NCI-H187 treated with DMSO at 0.1 percent for 48 hours (cell line): ENCODE measurements around the gene PLB1.

ENCODE experiments used
- DNase-seq: peaks from one replicate; lab custom pipeline; 2025; lab: John Stamatoyannopoulos, UW

PLB1 gene

DNA sequence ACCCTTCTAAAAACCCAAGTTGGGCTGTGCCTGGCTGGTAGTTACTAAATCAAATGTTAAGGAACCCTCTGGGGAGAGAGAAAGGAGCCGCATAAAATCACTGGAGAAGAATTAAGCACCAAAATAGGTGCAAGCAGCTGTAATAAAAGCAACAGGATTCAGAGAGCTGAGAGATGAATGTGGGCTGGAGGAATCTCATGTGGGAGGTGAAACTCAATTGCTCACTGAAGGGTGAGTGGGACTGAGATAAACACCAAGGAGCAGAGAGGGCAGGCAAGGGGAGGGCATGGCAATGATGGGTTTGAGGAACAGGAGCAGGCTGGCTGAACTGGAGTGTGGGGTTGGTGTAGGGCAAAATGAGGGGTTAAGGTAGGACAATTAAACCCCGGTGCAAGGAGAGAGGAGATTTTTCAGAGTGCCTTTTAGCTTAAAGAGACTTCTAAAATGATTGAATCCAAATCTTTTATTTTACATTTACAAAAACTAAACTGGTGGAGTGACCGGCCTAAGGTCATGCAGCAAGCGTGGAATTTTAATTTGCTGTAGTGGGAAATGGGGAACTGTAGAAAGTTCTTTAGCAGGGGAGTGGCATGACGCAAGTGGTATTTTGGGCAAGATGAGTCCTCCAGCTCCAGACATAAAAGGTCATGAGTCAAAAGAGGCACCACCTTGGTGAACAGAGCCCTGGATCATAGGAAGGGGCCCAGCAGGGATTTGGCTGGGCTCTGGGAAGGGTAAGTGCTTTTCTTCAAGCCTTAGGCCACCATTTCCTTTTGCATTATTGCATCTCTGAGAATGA is 10.5 kb downstream of the PLB1 start:
- DNase-seq = no peak

DNA sequence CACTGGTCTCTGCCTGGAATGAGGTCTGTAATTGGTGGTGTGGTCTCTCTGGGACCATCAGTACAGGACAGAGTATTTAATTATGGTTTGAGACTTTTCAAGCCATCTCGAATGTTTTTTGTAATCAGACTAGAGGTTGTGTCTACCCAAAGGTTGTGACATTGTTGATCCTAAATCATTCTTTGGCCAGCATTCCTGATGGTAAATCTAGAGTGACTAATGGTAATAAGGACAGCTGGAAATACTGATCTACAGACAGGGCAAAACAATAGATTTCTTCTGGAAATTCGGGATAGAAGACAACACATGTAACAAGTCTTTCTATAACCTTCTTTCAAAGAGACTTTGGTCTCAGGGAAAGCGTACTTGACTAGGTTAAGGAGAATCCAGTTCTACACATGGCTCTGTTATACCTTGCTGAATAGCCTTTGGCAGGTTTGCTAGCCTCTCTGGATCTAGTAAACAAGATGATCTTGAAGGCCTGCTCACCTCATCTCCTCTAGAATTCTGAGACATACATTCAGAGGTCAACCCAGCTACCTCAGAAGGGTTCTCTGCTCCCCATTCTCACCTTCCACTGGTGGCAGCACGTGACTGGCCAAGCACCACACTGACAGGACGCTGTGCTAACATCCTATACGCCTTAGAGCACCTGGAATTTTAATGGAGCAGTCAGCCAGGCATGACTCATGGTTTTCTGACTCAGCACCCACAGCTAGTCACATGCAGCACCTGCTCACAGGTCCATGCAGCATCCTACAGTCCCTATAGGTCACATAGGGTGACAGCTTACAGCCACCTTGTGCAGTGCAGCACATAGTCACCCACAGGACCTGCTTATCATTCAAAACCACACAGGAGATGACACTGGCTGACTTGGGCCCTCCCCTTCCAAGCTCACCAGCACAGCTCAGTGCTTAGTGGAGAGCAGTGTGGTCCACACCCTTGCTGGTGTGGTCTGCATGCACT is 12.2 kb downstream of the PLB1 start:
- DNase-seq = peak; percentile 39

DNA sequence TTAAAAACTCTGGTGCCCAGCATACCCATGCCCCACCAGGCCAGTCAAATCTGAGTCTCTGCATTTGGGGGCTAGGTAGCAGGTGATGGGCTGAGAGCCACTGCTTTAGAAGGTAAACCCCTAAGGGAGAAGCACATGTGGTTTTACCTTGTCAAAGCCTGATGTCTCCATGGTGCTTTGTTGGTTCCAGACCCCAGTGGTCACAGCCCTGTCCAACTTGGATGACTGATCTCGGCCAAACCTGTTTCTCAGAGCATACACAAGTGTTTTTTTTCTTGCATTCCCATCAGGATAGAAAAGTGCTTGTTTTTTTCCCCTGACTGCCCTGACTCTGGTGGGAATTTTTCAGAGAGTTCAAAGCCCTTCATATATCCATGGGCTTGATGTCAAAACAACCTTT is 13.5 kb downstream of the PLB1 start:
- DNase-seq = no peak

DNA sequence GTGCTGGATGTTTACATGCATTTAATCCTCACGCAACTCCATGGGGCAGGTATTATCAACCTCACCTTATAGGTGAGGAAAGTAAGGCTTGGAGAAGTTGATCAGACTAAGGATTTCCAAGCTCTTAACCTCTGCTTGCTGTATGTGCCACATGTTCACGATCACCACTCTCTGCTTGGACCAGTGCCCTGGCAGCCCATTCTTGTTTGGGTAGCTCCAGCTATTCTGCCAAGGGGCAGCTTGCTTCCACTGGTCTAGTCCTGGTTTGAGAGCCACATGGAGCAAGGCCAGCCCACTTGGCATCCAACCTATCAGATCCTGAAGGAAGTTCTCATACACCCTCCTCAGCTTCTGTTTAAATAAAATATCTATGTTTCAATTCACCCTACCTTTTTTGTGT is 14.3 kb downstream of the PLB1 start:
- DNase-seq = no peak

DNA sequence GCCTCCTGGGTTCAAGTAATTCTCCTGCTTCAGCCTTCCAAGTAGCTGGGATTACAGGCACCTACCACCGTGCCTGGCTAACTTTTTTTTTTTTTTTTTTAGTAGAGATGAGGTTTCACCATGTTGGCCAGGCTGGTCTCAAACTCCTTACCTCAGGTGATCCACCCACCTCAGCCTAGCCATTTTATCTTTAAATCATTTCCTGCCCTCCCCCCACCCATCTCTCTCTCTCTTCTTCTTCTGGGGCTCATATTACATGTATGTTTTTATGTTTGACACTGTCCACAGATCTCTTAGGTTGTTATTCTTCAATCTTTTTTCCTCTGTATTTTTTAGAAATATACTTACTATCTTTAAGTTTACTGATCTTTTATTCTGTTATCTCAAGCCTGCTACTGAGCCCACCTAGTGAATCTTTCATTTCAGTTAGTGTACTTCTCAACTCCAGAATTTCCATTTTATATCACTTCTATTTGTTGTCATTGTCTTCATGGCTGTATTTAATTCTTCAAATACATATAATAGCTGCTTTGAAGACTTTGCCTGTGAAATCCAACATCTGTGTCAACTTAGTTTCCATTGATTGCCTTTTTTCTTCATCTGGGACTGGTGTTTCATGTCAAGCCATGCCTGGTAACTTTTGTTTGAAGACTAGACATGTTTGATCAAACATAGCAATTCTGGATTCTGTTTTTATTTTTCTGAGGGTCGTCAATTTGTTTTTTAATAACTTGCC is 16.2 kb downstream of the PLB1 start:
- DNase-seq = no peak

DNA sequence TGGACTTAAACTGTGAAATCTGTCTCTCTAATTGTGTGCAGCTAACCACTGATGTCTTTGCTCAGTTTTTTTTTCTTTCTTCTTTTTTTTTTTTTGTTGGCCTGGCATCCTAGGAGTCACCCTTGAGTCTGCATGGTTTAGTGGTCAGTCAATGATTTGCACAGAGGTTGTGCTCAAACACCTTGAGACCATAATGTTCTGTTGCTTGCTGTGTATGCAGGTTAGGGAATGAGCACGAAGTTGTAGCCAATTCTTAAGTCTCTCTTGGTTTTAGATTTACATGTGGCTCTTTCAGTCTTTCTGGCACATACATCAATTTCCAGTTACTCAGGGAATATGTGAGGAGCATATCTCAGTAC is 16.7 kb downstream of the PLB1 start:
- DNase-seq = no peak

DNA sequence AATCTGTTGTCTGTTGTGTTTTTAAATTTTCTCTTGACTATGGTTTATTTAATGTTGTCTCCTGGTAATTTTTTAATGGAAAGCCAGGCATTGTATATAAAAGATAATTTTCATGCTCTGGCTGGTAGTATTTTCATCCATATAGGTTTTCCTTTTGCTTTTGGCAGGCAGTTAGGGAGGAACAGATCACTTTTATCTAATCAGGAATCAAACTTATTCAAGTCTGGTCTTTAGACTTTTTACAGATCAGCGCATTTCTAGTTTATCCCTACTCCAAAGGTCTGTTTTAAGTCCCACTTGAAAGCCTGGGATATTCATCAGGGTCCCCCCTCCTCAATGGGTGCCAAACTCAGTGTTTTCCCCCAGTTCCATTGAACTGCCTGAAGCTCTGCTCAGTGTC is 17.2 kb downstream of the PLB1 start:
- DNase-seq = no peak

DNA sequence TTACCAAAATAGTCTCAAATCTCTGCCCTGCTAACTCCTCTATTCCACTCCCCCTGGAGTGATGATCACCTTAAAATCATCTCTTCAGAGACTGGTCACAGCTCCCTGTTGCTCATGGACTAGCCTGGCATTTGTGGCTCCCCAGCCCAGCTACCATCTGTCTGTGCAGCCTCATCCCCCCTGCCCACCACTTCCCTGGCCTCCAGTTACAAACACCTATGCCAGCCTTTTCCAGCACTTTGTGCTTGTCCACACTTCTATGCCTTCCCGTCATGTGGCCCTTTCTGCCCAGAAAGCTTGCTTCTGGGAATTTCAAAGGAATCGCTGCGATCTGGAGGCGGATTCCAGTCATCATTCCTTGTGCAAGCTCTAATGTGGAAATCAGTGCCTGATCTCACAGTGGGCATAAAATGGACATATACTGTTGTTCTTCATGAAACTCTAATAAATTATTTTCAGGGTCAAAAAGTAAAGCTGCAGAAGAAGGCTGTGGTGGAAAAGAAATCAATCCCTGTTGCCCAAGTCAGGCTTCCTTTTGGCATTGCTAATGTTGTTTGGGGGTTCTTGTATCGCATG is 19.4 kb downstream of the PLB1 start:
- DNase-seq = no peak

DNA sequence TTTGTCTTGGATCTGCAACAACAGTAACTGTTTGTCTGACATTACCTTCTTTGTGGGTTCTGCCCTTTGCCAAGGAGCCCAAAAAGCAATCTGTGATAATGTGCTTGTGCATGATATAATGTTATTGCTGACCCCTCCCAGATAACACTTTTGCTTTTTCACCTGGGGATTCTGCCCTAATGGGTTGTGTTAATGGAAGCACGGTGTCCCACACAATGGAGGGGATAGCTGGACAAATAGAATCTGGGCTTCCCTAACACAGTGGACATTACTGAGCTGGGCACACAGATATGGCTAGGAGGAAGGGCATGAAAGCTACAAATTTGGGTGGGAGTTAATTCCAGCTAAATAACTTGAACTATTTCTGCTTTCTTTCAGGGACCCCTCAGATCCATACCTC is 20.6 kb downstream of the PLB1 start:
- DNase-seq = no peak

DNA sequence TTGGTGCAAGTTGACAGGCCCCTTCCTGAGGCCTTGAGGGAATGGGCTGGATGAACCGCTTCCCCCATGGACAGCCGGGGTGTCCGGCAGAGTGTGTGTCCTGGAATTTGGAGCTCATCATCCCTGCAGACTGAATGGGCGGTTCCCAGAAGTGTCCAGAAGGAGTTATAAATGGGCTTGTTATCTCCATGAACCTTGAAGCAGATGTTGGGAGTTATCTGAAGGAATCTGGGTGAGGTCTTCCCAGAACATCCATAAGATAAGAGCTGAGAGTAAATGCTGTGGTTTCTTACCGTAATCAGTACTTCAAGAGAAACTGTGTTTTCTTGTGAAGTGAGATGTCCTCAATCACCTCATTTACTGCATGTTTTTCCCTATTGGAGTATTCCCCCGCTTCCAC is 21.1 kb downstream of the PLB1 start:
- no peak for DNase-seq

DNA sequence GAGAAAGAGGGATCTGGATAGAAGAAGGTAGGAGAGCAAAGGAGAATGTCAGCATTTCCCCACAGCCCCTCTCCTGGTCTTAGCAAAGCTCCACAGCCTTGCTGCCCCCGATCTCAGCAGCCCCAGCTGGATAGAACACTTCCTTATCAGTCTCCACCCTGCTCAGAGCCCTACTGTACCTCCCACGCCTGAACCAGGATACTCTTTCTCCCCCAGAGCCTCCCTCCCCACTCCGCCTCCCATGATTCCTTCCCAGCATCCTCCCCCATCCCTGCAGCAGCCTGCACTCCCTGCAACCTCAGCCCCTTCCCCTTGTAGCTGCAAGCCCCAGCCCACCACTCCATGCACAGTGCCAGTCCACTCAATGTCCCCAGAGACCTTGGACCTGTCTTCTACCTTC is 25.8 kb downstream of the PLB1 start:
- DNase-seq = no peak

DNA sequence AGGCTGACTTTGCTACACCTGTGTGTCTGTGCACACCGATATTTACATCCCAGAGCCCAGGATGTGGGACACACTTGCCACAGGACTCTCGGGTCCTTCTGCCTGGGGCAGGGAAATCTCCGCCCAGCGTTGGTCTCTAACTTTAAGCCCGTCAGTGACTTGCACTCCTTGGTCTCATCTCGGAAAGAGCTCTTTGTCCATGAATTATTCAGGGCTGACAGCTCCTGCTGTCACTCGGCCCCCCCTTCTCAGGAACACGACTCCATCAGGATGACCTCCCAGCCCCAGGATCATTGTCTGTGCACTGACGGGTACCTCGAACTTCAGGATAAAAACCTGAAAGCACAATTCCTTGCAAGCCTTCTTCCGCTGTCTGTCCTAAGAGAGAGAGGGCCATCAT is 26.6 kb downstream of the PLB1 start:
- no peak for DNase-seq

DNA sequence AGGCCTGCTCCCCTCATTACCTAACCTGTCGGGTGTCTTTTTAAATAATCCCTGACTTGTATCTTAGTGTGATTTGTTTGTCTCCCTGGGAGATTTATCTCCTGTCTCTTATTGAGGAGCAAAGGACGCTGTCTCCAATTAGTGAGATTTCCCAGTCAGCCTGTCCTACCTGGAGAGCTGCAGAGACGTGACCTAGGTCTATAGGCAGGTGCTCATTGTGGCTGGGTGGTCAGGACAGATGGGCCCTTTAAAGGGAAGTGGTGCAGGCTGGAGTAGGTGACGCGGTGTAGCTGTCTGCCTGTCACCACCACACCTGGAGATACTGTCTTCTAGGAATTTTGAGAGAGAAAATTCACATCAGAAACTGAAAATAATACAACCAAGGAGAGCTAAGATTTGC is 28.0 kb downstream of the PLB1 start:
- DNase-seq = peak; percentile 42

DNA sequence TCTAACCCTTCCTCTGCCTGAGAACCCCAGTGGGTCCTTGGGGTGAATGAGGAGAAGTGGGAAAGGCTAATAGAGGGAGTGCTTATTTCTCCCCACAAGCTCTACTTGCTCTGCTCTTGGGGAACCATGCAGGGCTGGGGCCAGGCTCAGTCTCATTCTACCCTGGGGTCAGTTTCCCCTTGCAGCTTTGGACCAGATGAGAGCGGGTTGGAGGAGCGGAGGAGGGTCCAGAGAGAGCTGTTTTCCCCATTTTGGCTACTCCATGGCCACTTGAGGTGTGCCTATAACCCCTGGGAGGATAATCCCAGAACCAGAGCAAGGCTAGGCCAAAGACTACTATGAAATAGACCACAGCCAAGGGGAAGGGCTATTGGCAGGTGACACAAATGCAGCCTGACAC is 29.6 kb downstream of the PLB1 start:
- DNase-seq = no peak

DNA sequence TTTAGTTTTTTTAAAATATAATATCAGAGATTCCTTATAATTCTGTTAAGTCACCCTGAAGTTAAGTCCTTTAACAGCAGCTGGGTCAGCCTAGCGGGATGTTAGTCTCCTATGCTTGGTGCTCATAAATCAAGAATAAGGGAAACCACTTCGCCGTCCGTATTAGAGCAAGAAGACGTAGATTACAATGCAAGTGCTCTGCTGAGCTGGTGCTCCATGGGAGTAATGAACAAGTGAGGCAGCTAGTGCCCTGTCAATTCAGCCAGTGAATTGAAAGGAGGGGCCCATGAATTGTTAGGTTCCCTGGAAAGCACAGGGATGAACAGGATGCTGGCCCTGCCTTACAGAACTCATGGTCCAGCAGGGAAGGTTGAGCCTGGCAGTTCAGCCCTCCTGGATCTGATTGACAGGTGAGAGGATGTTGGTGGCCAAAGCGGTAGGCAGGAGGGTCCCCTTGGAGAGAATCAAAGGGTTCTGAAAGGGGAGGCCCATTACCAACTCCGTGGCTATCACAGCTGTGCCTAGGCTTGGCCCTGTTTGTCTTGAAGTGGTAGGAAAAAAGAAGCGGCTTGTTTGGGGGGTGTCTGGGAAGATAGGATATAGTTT is 30.8 kb downstream of the PLB1 start:
- no peak for DNase-seq

DNA sequence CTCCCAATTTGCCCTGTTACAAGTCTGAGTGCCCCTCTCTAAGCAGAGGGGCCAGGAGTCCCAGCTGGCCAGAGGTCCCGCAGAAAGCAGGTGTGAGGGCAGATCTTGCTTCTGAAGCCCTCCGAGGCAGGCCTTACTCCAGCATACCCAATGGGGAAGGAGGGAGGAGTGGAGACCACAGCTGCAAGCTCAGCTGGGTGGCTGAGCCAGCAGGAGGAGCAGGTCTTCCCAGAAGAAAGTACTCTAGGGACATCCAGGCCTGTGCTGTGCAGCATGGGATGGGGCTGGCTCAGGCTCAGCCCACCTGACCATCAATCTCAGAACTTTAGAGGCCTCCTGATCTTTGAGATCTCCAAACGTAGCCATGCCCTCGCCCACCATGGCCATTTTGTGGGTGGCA is 31.3 kb downstream of the PLB1 start:
- no peak for DNase-seq

DNA sequence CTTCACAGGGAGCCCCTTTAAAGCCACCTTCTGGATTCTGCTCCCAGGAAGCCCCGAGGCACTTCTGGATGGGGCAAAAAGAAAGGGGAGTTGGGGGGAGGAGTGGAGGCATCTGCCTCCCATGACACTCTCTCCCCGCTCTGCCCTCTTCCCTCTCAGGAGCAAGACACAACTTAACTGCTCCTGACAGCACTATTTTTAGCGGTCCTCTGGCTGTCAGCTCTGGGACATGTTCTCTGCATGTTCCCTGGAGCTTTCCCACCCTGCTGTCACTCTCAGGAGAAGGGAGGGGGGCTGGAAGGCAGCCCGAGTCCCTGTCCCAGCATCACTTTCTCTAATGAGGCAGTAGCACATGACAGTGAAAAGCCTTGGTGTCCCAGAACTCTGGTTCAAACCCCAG is 32.3 kb downstream of the PLB1 start:
- DNase-seq = no peak

DNA sequence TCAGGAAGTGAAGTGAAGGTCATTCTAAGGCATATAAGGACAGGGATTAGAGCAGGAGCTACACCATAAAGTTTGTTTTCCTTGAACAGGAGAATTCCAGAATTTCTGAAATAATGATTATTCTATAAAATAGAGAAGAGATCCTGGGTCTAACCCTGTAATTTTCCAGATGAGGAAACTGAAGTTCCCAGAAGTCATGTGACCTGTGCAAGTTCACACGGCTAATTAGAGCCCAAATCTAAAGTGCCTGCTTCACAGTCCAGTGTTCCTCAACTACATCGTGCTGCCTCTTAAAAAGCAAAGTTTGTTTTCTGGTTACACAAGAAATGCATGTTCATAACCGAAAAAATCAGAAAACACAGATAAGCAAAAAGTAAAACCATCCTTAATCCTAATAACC is 34.9 kb downstream of the PLB1 start:
- DNase-seq = no peak

DNA sequence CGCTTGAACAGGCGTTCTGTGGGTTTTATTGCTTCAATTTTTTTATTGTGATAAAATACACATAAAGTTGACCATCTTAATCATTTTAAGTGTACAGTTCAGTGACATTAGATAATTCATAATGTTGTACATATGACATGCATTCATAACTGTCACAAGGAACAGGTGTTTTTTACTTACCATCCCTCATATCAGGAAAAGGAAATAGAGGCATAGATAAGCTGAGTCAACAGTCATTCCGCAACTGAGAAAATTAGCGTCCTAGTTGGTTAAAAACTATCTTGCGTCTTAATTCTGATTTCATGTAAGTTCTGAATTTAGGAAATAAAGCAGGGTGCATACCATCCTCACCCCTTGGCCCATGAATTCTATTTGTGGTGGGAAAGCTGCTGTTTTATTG is 36.5 kb downstream of the PLB1 start:
- DNase-seq = no peak

DNA sequence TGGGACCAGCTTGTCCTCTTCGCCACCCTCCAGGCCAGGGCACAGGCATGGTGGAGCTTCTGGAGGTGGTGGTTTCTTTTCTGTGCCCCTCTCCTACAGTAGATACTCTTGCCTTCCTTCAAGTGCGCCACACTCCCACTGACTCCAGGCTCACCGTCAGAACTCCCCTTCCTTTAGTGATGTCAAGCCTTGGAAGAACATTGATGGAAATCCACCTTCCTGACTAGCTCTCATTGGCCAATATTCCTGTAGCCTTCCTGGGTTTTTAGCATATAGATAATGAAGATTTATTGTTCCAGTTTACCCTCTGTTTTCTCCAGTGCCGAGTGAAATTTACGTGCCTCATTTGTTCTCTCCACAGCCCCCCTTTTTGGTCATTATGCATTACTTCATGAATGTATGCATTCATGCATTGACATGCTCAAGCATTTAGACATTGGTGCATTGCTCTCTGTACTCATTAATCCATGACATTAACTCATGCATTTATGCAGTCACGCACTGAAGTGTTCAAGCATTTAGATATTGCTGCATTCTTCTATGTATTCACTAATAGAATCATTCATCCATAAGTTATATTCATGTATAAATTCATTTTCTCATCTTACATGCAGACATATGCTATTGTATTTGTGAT is 37.3 kb downstream of the PLB1 start:
- no peak for DNase-seq

DNA sequence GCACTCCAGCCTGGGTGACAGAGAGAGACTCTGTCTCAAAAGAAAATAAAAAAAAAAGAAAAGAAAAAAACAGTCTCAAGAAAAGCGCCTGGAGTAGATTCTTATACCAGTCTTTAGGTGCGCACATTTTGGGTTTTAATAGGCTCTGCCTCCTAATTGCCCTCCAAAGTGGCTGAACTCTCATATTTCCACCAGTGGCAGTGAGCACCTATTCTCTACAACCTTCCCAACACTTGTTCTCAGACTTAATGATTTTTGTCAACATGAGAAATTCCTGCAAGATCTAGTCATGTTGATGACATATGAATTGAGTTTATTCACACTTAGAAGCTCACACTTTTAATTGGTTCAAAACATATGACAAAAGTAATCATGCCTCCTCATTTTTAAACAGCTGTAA is 39.0 kb downstream of the PLB1 start:
- DNase-seq = no peak
